ENCODE results near the gene MYRIP.
"Not testable (repeated sequence)": the region's sequence is repeated elsewhere in the genome, so short reads cannot be mapped to it uniquely, and the experiment has no call there.

Gene MYRIP

GRCh38 chr3:40248591-40248990 is 439.2 kb downstream of the MYRIP start:
- DNase-seq: no peak

GRCh38 chr3:40249168-40249567 is 439.8 kb downstream of the MYRIP start:
- DNase-seq: no peak

- DNase-seq: no peak
Observed at GRCh38 chr3:40254491-40254890, 445.1 kb downstream of the MYRIP start.

GRCh38 chr3:40254891-40255290 is 445.5 kb downstream of the MYRIP start:
- DNase-seq: no peak

- DNase-seq: no peak
Observed at GRCh38 chr3:40255532-40255931, 446.1 kb downstream of the MYRIP start.

GRCh38 chr3:40258064-40258463 is 448.7 kb downstream of the MYRIP start:
- no peak for DNase-seq

GRCh38 chr3:40258555-40258954 is 449.1 kb downstream of the MYRIP start:
- DNase-seq: no peak

GRCh38 chr3:40262331-40262730 is 452.9 kb downstream of the MYRIP start:
- DNase-seq: no peak

GRCh38 chr3:40264451-40264850 is 455.0 kb downstream of the MYRIP start:
- DNase-seq: no peak

GRCh38 chr3:40265181-40265580 is 455.8 kb downstream of the MYRIP start:
- no peak for DNase-seq

- no peak for DNase-seq
Observed at GRCh38 chr3:40267937-40268724, 458.7 kb downstream of the MYRIP start.

GRCh38 chr3:40268802-40269524 is 459.6 kb downstream of the MYRIP start:
- DNase-seq: no peak

- DNase-seq: no peak
Observed at GRCh38 chr3:40278791-40279190, 469.4 kb downstream of the MYRIP start.

GRCh38 chr3:40281995-40282394 is 472.6 kb downstream of the MYRIP start:
- DNase-seq: no peak

GRCh38 chr3:40283057-40283456 is 473.6 kb downstream of the MYRIP start:
- DNase-seq: not testable (repeated sequence)

GRCh38 chr3:40287248-40287647 is 477.8 kb downstream of the MYRIP start:
- DNase-seq: no peak

- no peak for DNase-seq
Observed at GRCh38 chr3:40290396-40290795, 481.0 kb downstream of the MYRIP start.

GRCh38 chr3:40291471-40291870 is 482.1 kb downstream of the MYRIP start:
- DNase-seq: no peak

GRCh38 chr3:40292637-40293349 is 483.4 kb downstream of the MYRIP start:
- DNase-seq: no peak

- no peak for DNase-seq
Observed at GRCh38 chr3:40294434-40294833, 485.0 kb downstream of the MYRIP start.

GRCh38 chr3:40298075-40298474 is 488.7 kb downstream of the MYRIP start:
- no peak for DNase-seq

- DNase-seq: no peak
Observed at GRCh38 chr3:40299130-40299720, 489.8 kb downstream of the MYRIP start.

- no peak for DNase-seq
Observed at GRCh38 chr3:40299721-40300335, 490.4 kb downstream of the MYRIP start.

All from NCI-H510A treated with DMSO at 0.1 percent for 48 hours (cell line).